ENCODE measurements around the gene RFX6.
A peak's percentile ranks its signal among the peaks of the same experiment; 100 is the strongest.
"Not testable (repeated sequence)": the region's sequence is repeated elsewhere in the genome, so short reads cannot be mapped to it uniquely, and the experiment has no call there.

Gene RFX6

GRCh38 chr6:116876635-116877611 lies at the start of gene RFX6:
RFX6 (plus strand) TSS chr6:116877242; CDS start chr6:116877276, 34 bp downstream.
- peak in 1 of 2 experiments; percentile 7 for DNase-seq

- DNase-seq, result no peak
Measured at GRCh38 chr6:116827561-116828240, 49.3 kb upstream of the RFX6 start.

- DNase-seq, result no peak
Measured at GRCh38 chr6:116828983-116829382, 48.1 kb upstream of the RFX6 start, which contains the start of gene GPRC6A. GPRC6A (minus strand) TSS chr6:116829083; CDS start chr6:116829013, 70 bp downstream.

- DNase-seq, result not testable (repeated sequence)
Measured at GRCh38 chr6:116834526-116834925, 42.5 kb upstream of the RFX6 start.

- peak; percentile 66 to 82 for DNase-seq
Measured at GRCh38 chr6:116836606-116837342, 40.3 kb upstream of the RFX6 start.

GRCh38 chr6:116840091-116840490 lies 37.0 kb upstream of the RFX6 start:
- no peak for DNase-seq

GRCh38 chr6:116842459-116842858 lies 34.6 kb upstream of the RFX6 start:
- DNase-seq, result no peak

- peak in 1 of 2 experiments; percentile 30 for DNase-seq
Measured at GRCh38 chr6:116847227-116847626, 29.8 kb upstream of the RFX6 start.

- DNase-seq, result no peak
Measured at GRCh38 chr6:116858060-116858459, 19.0 kb upstream of the RFX6 start.

- DNase-seq, result no peak
Measured at GRCh38 chr6:116859264-116859663, 17.8 kb upstream of the RFX6 start.

- no peak for DNase-seq
Measured at GRCh38 chr6:116866281-116866871, 10.7 kb upstream of the RFX6 start.

GRCh38 chr6:116872771-116873170 lies 4.3 kb upstream of the RFX6 start:
- no peak for DNase-seq

GRCh38 chr6:116876107-116876506 lies 935 bp upstream of the RFX6 start:
- no peak for DNase-seq

GRCh38 chr6:116877743-116878142 lies 701 bp downstream of the RFX6 start:
- DNase-seq, result no peak

GRCh38 chr6:116881236-116881635 lies 4.2 kb downstream of the RFX6 start:
- no peak for DNase-seq

GRCh38 chr6:116883005-116883404 lies 6.0 kb downstream of the RFX6 start:
- DNase-seq, result no peak

GRCh38 chr6:116884530-116884929 lies 7.5 kb downstream of the RFX6 start:
- DNase-seq, result no peak

- DNase-seq, result no peak
Measured at GRCh38 chr6:116887168-116887567, 10.1 kb downstream of the RFX6 start.

- DNase-seq, result no peak
Measured at GRCh38 chr6:116887894-116888293, 10.9 kb downstream of the RFX6 start.

- no peak for DNase-seq
Measured at GRCh38 chr6:116888732-116889360, 11.8 kb downstream of the RFX6 start.

- no peak for DNase-seq
Measured at GRCh38 chr6:116894669-116895068, 17.6 kb downstream of the RFX6 start.

- no peak for DNase-seq
Measured at GRCh38 chr6:116895935-116896334, 18.9 kb downstream of the RFX6 start.

Data from NCI-H1930 (cell line).